WTC11 (cell line): ENCODE measurements around the gene SARDH. TPM values are rescaled to one million over a fixed set of nuclear protein-coding genes. Genes with fewer than 3 reads are reported as not detected.

ENCODE experiments used
- ATAC-seq: fragments of 200-7000 bp; cut with Tn5 transposase; 2 replicates; pipeline ENCODE4 v1.10.0; 2021; ENCODE audit warnings: mild to moderate bottlenecking, moderate library complexity
- CTCF ChIA-PET: fragments of 300-600 bp; sonication (Branson Sonifier 250); formaldehyde crosslinking; loops from one replicate; lab custom pipeline; 2021; ENCODE audit warnings: antibody characterized with exemption; lab: Charles Lee
- POLR2A ChIA-PET: fragments of 350-600 bp; sonication (Branson Sonifier 250); formaldehyde crosslinking; loops from one replicate; lab custom pipeline; 2021; ENCODE audit warnings: antibody characterized with exemption; lab: Charles Lee
- DNase-seq: peaks from one replicate; pipeline ENCODE4 v3.0.0; 2021; ENCODE audit warnings: low spot score
- H3K27ac Mint-ChIP-seq: 2 replicates; pipeline ENCODE4 v1.8.0; 2021; ENCODE audit warnings: mixed read lengths
- H3K27me3 Mint-ChIP-seq: 2 replicates; pipeline ENCODE4 v1.8.0; 2021; ENCODE audit warnings: low read depth, mild to moderate bottlenecking, moderate library complexity, mixed read lengths
- H3K36me3 Mint-ChIP-seq: 2 replicates; pipeline ENCODE4 v1.8.0; 2021; ENCODE audit warnings: mixed read lengths
- H3K4me1 Mint-ChIP-seq: 2 replicates; pipeline ENCODE4 v1.8.0; 2022; ENCODE audit warnings: mixed read lengths
- H3K4me3 Mint-ChIP-seq: 2 replicates; pipeline ENCODE4 v1.8.0; 2021; ENCODE audit warnings: mild to moderate bottlenecking, moderate library complexity, mixed read lengths
- H3K9me3 Mint-ChIP-seq: 2 replicates; pipeline ENCODE4 v1.8.0; 2021; ENCODE audit warnings: mixed read lengths
- ARID4B ChIP-seq: sonication (generic); formaldehyde crosslinking; IDR thresholded peaks from 2 replicates; pipeline ENCODE4 v1.8.0; 2023; ENCODE audit warnings: missing genetic modification reagents, mild to moderate bottlenecking, borderline replicate concordance
- ATF6 ChIP-seq: sonication (generic); formaldehyde crosslinking; IDR thresholded peaks from 2 replicates; pipeline ENCODE4 v1.8.1; 2023; ENCODE audit warnings: mild to moderate bottlenecking, missing genetic modification reagents
- CDX4 ChIP-seq: fragments of 250-450 bp; sonication (Bioruptor Pico); IDR thresholded peaks from 2 replicates; pipeline ENCODE4 v1.9.0; 2021; ENCODE audit warnings: moderate library complexity, mild to moderate bottlenecking, inconsistent platforms, borderline replicate concordance
- E2F4 ChIP-seq: sonication (generic); formaldehyde crosslinking; IDR thresholded peaks from 2 replicates; pipeline ENCODE4 v1.8.1; 2022; ENCODE audit warnings: low read depth, mild to moderate bottlenecking, moderate library complexity, missing genetic modification reagents, borderline replicate concordance
- ESRRA ChIP-seq: sonication (generic); formaldehyde crosslinking; IDR thresholded peaks from 2 replicates; pipeline ENCODE4 v1.8.1; 2022; ENCODE audit warnings: mild to moderate bottlenecking, missing genetic modification reagents, borderline replicate concordance
- ETV6 ChIP-seq: sonication (generic); formaldehyde crosslinking; IDR thresholded peaks from 2 replicates; pipeline ENCODE4 v1.8.1; 2022; ENCODE audit warnings: mild to moderate bottlenecking, missing genetic modification reagents
- FOXJ3 ChIP-seq: sonication (generic); formaldehyde crosslinking; IDR thresholded peaks from 2 replicates; pipeline ENCODE4 v1.9.0; 2021; ENCODE audit warnings: missing genetic modification reagents, mild to moderate bottlenecking, borderline replicate concordance
- FOXP1 ChIP-seq: sonication (generic); formaldehyde crosslinking; IDR thresholded peaks from 2 replicates; pipeline ENCODE4 v1.8.0; 2022; ENCODE audit warnings: missing genetic modification reagents, mild to moderate bottlenecking, moderate library complexity, borderline replicate concordance
- FOXP4 ChIP-seq: sonication (generic); formaldehyde crosslinking; IDR thresholded peaks from 2 replicates; pipeline ENCODE4 v1.8.0; 2022; ENCODE audit warnings: mild to moderate bottlenecking, missing genetic modification reagents
- GTF2I ChIP-seq: fragments of 250-450 bp; sonication (Bioruptor Pico); conservative IDR thresholded peaks from 2 replicates; pipeline ENCODE4 v1.4.0; 2021; ENCODE audit warnings: mild to moderate bottlenecking
- IRF1 ChIP-seq: sonication (generic); formaldehyde crosslinking; IDR thresholded peaks from 2 replicates; pipeline ENCODE4 v1.8.0; 2023; ENCODE audit warnings: missing genetic modification reagents
- KAT7 ChIP-seq: sonication (generic); formaldehyde crosslinking; IDR thresholded peaks from 2 replicates; pipeline ENCODE4 v1.8.1; 2023; ENCODE audit warnings: missing genetic modification reagents, mild to moderate bottlenecking, borderline replicate concordance
- NR2C2 ChIP-seq: sonication (generic); formaldehyde crosslinking; IDR thresholded peaks from 2 replicates; pipeline ENCODE4 v1.8.0; 2022; ENCODE audit warnings: mild to moderate bottlenecking, missing genetic modification reagents
- NR3C1 ChIP-seq: sonication (generic); formaldehyde crosslinking; conservative IDR thresholded peaks from 2 replicates; pipeline ENCODE4 v1.8.1; 2023; ENCODE audit warnings: low read depth, mild to moderate bottlenecking, missing genetic modification reagents
- SOX15 ChIP-seq: fragments of 250-450 bp; sonication (Bioruptor Pico); IDR thresholded peaks from 2 replicates; pipeline ENCODE4 v1.9.0; 2021; ENCODE audit warnings: mild to moderate bottlenecking
- TP53 ChIP-seq: sonication (generic); formaldehyde crosslinking; IDR thresholded peaks from 2 replicates; pipeline ENCODE4 v1.8.1; 2023; ENCODE audit warnings: mild to moderate bottlenecking, missing genetic modification reagents
- USF1 ChIP-seq: sonication (generic); formaldehyde crosslinking; IDR thresholded peaks from 2 replicates; pipeline ENCODE4 v1.8.0; 2022; ENCODE audit warnings: mild to moderate bottlenecking, missing genetic modification reagents
- ZNF138 ChIP-seq: sonication (generic); formaldehyde crosslinking; conservative IDR thresholded peaks from 2 replicates; pipeline ENCODE4 v1.8.1; 2022; ENCODE audit warnings: mild to moderate bottlenecking, moderate library complexity, missing genetic modification reagents
- ZNF263 ChIP-seq: sonication (generic); formaldehyde crosslinking; IDR thresholded peaks from 2 replicates; pipeline ENCODE4 v1.8.1; 2022; ENCODE audit warnings: low read depth, mild to moderate bottlenecking, moderate library complexity, missing genetic modification reagents
- ZNF317 ChIP-seq: sonication (generic); formaldehyde crosslinking; IDR thresholded peaks from 2 replicates; pipeline ENCODE4 v1.8.1; 2023; ENCODE audit warnings: low read depth, mild to moderate bottlenecking, moderate library complexity, missing genetic modification reagents, borderline replicate concordance
- total RNA-seq: library from RNA; stranded (reverse); gene quantifications from 3 replicates; pipeline ENCODE4 v1.2.3, GENCODE V29; 2021
- TF ChIP-seq, protein P1 (sequence below): sonication (generic); formaldehyde crosslinking; IDR thresholded peaks from 2 replicates; pipeline ENCODE4 v1.8.1; 2022; ENCODE audit warnings: low read depth, missing genetic modification reagents, borderline replicate concordance

The SARDH gene
- total RNA-seq, 1 experiment from 2014 or later = 8.5 TPM

- TF ChIP-seq ETV6 = no peak
- TF ChIP-seq TP53 (CRISPR knock-in tag) = no peak
- TF ChIP-seq GTF2I (CRISPR knock-in tag) = no peak
- no peak for TF ChIP-seq SOX15
- TF ChIP-seq USF1 (CRISPR knock-in tag) = no peak
- no peak for TF ChIP-seq FOXP4 (CRISPR knock-in tag)
- TF ChIP-seq FOXP1 (CRISPR knock-in tag) = no peak
- TF ChIP-seq KAT7 (CRISPR knock-in tag) = no peak
- no peak for TF ChIP-seq ZNF138 (CRISPR knock-in tag)
- TF ChIP-seq IRF1 (CRISPR knock-in tag) = no peak
- no peak for TF ChIP-seq NR2C2 (CRISPR knock-in tag)
- no peak for TF ChIP-seq FOXJ3 (CRISPR knock-in tag)
Observed at GRCh38 chr9:133785753-133786370, 47.7 kb upstream of the SARDH start (continued).

DNA sequence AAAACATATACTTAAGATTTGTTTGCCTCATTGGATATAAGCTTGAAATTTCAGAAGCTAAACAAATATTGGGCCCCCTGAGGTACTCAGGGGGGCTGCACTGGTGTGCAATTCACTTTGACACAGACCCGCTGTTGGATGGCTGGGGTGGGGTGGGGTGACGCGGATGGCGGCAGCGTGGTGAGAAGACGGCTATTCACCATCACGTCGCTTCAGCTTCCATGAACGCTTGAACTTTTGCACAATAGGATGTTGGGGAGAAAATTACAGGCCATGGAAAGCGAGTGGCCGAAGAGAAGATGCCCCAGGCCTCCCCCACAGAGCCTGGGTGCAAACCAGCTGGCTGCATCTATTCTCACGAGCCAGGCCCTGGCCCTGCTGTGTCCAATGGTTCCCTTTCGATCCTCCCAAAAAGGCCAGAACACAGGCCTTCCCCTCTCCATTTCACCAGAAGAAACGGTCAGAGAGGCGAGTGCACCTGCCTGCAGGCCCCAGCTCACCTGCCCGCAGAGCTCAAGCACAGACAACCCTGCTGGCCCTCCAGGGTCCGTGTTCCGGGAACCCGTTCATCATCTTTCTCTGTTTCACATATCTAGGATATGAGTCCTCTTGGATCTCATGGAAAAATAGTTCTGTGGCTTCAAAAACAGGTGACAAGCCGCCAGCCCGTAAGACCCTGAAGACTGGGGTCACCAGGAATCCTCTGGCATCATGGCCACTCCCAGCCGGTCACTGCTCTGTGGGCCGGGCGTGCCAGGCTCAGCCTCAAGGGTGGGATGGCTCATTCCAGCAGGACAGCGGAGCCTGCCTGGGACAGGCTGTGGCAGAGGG lies 46.8 kb upstream of the SARDH start:
- Mint-ChIP-seq H3K27ac (no peak overlapping the region), H3K4me3 (no peak overlapping the region), H3K9me3 (no peaks in the 10 kb centered on the region), H3K27me3 (no peaks in the 10 kb centered on the region), H3K4me1 (no peaks in the 10 kb centered on the region), H3K36me3 (peaks cover 6% of the 10 kb centered on the region; the same call in 1 of the 2 replicates)
- CTCF ChIA-PET = interaction anchor here (1.1 kb wide), 1 partner anchor 210 kb away, joined by 3 read pairs; no protein-coding TSS in a partner anchor
- ATAC-seq (no peak), DNase-seq (no peak)
- POLR2A ChIA-PET = no interaction called here
- TF ChIP-seq GTF2I (CRISPR knock-in tag) (no peak), NR3C1 (CRISPR knock-in tag) (no peak), ZNF317 (CRISPR knock-in tag) (no peak), E2F4 (no peak), ZNF263 (CRISPR knock-in tag) (no peak), CDX4 (CRISPR knock-in tag) (no peak), ESRRA (CRISPR knock-in tag) (no peak), ARID4B (CRISPR knock-in tag) (no peak), ATF6 (CRISPR knock-in tag) (no peak)
- TF ChIP-seq, protein P1, sequence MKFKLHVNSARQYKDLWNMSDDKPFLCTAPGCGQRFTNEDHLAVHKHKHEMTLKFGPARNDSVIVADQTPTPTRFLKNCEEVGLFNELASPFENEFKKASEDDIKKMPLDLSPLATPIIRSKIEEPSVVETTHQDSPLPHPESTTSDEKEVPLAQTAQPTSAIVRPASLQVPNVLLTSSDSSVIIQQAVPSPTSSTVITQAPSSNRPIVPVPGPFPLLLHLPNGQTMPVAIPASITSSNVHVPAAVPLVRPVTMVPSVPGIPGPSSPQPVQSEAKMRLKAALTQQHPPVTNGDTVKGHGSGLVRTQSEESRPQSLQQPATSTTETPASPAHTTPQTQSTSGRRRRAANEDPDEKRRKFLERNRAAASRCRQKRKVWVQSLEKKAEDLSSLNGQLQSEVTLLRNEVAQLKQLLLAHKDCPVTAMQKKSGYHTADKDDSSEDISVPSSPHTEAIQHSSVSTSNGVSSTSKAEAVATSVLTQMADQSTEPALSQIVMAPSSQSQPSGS (CRISPR knock-in tag) = no peak
